Measurements from ENCODE around the gene GSTA2. TPM values are rescaled to one million over a fixed set of nuclear protein-coding genes. Genes with fewer than 3 reads are reported as not detected.

GSTA2 gene
- not detected in 2 replicates for total RNA-seq

GRCh38 chr6:52763322-52763916, at the start of gene GSTA2:
TSS of gene GSTA2 (minus strand) at chr6:52763475. CDS start at chr6:52757947, 5,528 bp downstream.

GRCh38 chr6:52803668-52804255, 40.5 kb upstream of the GSTA2 start, which contains the start of gene GSTA1:
TSS of gene GSTA1 (minus strand) at chr6:52803816. CDS start at chr6:52799267, 4,549 bp downstream.

Other genes with a start within 250 kb of the GSTA2 start
- 180 and 298 TPM in 2 replicates for gene TRAM2, start 186.4 kb downstream of the GSTA2 start, total RNA-seq
- gene TMEM14A, start 92.4 kb downstream of the GSTA2 start, total RNA-seq: 19.4 and 36.5 TPM in 2 replicates
- 0.26 TPM in 1 of 2 replicates, not detected in the other for gene GSTA1, start 40.3 kb upstream of the GSTA2 start, total RNA-seq
- not detected in 2 replicates for gene GSTA5, start 77.3 kb upstream of the GSTA2 start, total RNA-seq
- not detected in 2 replicates for gene GSTA3, start 146.2 kb upstream of the GSTA2 start, total RNA-seq
- gene GSTA4, start 231.8 kb upstream of the GSTA2 start, total RNA-seq: 21.1 and 37.1 TPM in 2 replicates

Measured in smooth muscle cell of the pulmonary artery (primary cell).